Head of caudate nucleus (tissue), 42 donors: ENCODE data around the gene PDHX.

Source experiments
- DNase-seq, 42 donors: peaks; one replicate each; pipeline versions ENCODE4 v3.0.0 to v3.0.0-alpha.2; 2020 to 2021; ENCODE audit warnings: mixed read lengths in 7 of 42
- intact Hi-C: fragments of 100-400 bp; cut with DNase I; formaldehyde crosslinking; loops from one replicate; pipeline ENCODE4 v1.15.0; 2022

Gene PDHX

GRCh38 chr11:35033011-35033410, 116.6 kb downstream of the PDHX start:
- DNase-seq, result no peak

DNA sequence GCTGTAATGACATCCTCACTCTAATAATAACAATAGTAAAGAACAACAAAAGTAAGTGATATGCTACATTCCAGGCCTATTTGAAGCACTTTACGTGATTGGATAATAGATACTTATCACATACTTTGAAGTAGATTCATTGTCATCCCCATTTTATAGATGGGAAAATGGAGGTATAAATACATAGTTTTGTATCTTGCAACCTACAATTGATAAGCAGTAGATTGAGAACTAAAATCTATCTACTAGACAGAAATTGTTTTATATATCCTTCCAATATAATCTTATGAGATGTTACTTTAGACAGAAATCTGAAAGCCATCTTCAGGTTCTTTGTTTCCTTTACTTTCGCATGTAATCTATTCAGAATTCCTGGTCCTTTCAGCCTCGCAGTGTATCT, 118.0 kb downstream of the PDHX start:
- intact Hi-C loops, result no loop called here
- DNase-seq, result no peak

More at GRCh38 chr11:35033011-35033410, 116.6 kb downstream of the PDHX start:
- intact Hi-C loops, result no loop called here

DNA sequence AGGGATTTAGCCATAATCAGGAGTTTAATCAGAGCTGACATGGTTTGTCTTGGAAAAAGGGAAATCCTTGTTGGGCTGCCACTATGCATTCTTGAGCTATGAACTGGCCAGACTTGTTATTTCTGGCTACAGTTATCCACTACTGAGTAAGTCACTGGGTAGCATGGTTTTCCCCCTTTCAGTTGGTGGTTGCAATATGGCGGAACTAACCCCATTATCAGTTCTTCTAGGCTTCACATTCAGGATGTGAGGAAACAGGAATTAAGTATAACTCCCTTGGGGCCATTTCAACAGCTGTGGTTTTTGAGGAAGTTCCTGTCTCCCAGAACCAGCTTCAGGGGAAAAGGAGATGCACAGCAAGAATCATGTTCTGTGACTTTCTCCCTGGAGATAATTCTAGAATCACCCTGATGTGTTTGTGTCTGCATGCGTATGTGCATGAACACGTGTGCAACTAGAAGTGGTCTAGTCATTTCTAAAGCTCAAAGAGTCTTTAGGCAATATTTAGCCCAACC, 119.5 kb downstream of the PDHX start:
- intact Hi-C loops, result no loop called here
- DNase-seq, result no peak

DNA sequence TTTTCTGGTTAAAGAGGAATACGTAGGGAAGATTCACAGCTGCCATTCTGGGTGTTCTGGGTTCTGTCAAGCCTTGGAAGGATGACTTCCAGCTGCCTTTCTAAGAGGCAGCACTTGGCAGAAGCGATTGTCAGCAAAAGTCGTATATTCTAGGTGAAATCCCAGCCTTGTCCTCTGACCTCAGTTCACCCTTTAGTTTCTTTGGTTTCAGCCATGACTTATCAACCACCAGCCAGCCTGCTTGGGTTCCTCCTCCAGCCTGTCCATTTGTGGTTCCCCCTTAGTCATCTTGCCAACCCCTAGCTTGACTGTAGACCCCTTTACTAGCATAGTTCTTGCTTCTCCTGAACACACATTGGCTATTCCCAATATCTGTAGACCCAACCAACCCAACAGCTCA, 120.2 kb downstream of the PDHX start:
- intact Hi-C loops, result no loop called here
- no peak for DNase-seq

DNA sequence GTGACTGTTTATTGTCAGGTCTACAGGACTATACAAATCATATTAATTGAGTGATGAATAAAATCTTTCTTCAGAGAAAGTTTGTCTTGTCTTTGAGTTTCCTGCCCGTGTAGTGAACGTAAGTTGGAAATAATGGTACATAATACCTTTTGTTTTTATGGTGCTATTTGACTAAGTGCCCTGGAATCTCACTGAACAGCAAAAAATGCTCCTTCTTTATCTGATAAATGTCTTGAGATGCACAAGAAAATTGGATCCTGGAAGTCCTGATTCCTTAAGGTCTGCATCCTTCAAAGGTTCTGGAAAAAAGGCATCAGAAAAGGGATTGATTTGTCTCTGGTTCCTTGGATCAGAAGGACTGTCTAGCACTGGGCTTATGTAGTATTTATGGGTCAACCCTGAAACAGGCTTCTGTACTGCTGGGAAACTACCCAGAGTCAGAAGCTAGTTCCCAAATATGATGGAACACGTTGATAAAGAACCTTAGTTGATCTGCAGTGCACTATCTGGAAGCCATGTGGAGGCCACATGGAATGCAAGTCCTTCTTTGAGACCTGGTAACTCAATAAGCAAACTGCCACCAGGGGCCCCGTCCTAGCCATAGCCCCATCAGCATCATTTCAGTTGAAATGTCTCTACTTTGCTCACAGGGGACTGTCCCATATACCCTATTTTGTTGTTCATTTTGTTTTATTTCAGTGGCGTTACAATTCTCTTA, 122.0 kb downstream of the PDHX start:
- no peak for DNase-seq
- intact Hi-C loops, result no loop called here

DNA sequence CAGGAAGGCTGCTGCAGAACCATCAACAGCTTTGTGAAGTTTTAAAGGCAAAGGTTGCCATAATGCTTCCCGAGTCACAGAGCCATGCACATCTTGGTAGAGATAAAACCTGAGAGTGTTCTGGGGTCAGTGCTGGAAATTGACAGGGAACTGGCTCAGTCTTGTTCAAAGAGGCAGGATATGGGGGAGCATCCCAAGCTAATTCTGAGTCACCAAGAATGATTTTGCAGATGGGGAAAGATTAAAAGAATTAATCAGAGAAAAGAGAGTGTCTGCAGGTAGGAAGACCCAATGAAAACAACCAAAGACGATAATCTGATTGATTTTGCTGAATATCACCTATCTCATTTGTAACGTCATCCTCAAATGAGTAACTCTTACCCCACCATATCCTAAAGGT, 122.7 kb downstream of the PDHX start:
- no peak for DNase-seq
- intact Hi-C loops, result no loop called here

DNA sequence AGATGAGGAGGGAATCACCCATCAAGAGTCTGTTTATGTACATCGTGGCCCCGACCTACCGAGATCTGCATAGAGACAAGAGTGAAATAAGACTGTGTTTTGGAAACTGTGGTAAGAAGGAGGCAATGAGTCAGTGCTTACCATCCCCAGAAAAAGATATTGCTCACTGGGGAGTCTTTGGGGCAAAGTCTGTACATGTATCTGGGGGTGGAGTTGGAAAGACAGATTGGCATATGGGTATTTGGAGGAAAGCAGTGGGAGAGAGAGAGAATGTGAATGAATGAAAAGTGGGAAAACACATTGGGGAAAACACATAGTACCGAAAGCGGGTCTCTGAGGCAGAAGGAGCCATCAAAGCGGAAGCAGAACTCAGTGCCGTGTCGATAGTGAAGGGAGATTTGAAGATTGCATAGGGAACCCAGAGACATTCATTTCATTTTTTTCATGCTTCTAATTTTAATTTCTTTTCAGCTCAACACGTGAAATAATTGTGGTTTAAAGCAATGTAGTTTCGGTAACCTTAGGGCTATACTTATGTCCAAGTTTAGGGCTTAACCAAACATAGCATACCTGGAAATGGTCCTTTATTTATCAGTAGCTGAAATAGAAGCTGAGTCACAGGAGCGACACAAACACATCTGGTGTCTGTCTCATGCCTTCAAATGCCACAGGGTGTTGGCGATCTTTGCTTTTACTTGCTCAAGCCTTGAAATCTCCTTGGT, 124.0 kb downstream of the PDHX start:
- intact Hi-C loops, result no loop called here
- DNase-seq, result peak in 5 of 42 donors; percentile 3 to 37 (median 9)

DNA sequence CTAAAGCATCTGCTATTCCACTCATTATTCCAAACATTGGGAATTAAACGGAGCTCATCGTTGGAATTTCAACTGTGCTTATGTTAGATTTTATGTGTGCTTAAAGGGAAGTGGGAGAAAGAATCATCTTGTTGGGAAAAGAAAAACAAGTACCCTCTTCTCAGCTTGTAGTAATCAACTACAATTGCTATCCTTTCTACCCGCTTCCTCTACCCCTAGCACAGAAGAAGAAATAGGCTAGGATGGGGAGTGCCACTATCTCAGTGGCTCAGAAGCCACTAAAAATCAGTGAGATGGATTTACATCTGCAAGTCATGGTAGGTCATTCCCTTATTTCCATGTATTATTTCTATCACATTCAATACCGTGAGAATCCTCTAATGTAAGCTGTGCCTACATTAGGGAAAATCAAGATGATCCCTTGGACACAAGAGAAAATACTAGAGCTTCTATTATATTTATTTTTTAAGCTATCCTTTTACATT, 124.7 kb downstream of the PDHX start:
- intact Hi-C loops, result no loop called here
- no peak for DNase-seq

- intact Hi-C loops, result no loop called here
- no peak for DNase-seq
These were observed 125.8 kb downstream of the PDHX start for GRCh38 chr11:35042224-35042623.

DNA sequence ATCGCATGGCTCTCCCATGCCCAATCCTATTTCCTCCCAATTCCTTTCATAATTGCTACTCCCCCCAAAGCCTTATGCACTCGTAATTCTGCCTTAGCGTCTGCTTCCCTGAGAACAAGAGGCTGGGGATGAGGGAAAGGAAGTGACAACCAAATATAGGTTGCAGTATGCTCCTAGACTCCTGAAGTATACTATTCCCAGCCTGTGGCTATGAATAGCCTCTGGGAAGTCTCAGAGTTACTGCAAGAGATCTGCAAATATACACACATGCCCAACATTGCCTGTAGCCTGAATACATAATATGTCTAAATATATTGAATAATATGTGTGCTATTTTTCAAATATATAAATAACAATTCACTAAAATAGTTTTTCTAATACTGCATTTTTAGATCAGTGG, 126.5 kb downstream of the PDHX start:
- intact Hi-C loops, result no loop called here

GRCh38 chr11:35043936-35044335, 127.5 kb downstream of the PDHX start:
- DNase-seq, result peak in 9 of 42 donors; percentile 7 to 49 (median 17)
- intact Hi-C loops, result no loop called here

More for the DNA sequence above, 126.5 kb downstream of the PDHX start:
- no peak for DNase-seq

GRCh38 chr11:35045236-35045820, 128.9 kb downstream of the PDHX start:
- DNase-seq, result peak in 12 of 42 donors; percentile 5 to 54 (median 22)
- intact Hi-C loops, result no loop called here
